SIG-M5 treated with dmso at 0.1 percent for 504 hours (cell line): ENCODE data around the gene FAM135A.
"Not testable (repeated sequence)": the region's sequence is repeated elsewhere in the genome, so short reads cannot be mapped to it uniquely, and the experiment has no call there.

Source experiments
- DNase-seq: peaks from one replicate; lab custom pipeline; 2025; ENCODE audit not compliant: unreplicated experiment; lab: John Stamatoyannopoulos, UW

The FAM135A gene

DNA sequence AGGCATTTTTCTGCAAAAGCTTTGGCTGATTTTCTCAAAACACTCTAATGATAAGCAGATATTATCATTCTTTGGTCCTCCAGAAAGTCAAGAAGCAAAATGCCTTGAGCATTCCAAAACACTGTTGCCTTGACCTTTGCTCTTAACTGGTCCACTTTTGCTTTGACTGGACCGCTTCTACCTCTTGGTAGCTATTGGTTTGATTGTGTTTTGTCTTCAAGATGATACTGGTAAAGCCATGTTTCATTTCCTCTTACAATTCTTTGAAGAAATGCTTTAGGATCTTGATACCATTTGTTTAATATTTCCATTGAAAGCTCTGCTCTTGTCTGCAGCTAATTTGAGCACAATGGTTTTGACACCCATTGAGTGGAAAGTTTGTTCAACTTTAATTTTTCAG, 117.8 kb downstream of the FAM135A start:
- DNase-seq, result no peak

- DNase-seq, result peak; percentile 24
Measured at GRCh38 chr6:70537266-70537665, 124.0 kb downstream of the FAM135A start.

DNA sequence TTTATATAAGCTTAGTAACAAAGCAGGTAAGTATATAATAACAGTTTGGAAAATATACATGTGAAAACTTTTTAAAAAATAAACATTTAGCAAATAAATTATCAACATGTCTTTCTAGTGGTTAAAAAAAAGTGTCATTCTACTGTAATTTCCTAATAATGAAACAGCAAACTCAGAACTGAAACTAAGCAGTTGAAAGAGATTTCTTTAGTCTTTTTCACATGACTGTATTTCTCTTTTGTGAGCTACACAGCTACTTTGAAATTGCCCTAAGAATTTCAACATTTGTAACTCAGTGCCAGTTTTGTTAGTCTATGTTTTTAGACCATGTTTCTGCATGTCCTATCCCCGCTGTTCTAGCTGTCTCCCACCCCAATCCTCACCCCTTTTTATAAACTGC, 125.1 kb downstream of the FAM135A start:
- peak; percentile 66 for DNase-seq

- DNase-seq, result peak; percentile 8
Measured at GRCh38 chr6:70547313-70547712, 134.0 kb downstream of the FAM135A start.

DNA sequence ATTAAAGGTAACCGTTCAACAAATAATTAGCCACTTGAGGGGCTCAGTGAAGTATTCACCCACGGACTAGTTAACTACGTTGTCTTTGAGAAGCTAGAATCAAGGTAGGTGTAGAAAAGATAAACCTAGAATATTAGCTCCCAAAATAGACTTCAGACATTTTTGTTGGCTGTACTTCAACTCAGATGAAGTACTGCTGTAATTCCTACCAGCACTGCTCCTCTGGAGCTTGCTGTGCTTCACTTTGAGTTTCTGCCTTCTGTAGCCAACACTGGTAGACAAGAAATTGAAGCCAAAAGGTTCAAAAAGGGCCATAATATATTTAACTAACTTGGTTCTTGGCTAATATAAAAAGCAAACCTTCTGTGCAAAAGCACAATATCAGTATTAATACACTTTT, 134.6 kb downstream of the FAM135A start:
- no peak for DNase-seq

DNA sequence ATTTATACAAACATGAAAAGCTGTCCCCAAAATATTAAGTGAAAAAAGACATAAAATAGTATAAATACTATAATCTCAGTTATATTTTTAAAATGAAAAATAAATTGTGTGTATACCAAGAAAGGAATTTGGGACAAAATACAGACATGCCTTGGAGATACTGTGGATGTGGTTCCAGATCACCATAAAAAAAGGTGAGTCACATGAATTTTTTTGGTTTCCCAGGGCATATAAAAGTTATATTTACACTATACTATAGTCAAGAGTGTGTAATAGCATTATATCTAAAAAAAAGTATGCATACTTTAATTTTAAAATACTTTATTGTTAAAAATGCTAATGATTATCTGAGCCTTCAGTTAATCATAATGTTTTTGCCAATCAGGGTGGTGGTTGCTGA, 136.0 kb downstream of the FAM135A start:
- DNase-seq, result no peak

DNA sequence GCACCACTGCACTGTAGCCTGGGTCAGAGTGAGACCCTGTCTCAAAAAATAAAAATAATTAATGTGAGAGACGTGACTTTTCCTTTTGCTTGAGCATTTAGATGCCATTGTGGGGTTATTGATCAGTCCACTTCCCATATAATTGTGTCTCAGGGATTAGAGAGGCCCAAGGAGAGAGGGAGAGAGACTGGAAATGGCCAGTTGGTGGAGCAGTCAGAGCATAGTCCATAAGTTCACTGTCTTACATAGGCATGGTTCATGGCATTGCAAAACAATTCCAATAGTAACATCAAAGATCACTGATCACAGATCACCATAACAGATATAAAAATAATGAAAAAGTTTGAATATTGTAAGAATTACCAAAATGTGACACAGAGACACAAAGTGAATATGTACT, 138.3 kb downstream of the FAM135A start:
- no peak for DNase-seq

- not testable (repeated sequence) for DNase-seq
Measured at GRCh38 chr6:70552286-70552940, 139.1 kb downstream of the FAM135A start.

GRCh38 chr6:70552974-70553373, 139.7 kb downstream of the FAM135A start:
- DNase-seq, result no peak

DNA sequence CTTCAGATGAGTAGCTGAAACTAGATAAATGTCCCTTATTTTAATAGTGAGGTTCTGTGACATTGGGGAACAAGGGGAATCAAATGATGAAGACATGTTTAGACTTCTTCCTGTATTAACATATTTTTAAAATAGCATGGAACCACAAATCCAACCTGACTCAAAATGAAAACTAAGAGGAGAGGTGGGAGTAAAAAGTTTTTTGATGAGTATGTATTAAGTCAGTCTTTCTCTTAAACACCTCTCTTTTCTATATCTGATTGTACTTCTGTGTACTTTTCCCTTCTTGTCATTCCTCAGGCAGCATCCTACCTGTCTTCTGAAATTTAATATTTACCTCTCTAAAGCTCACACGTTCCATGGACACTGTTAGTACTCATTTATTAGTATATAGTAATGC, 144.7 kb downstream of the FAM135A start:
- no peak for DNase-seq

- DNase-seq, result not testable (repeated sequence)
Measured at GRCh38 chr6:70562401-70562800, 149.1 kb downstream of the FAM135A start.

- no peak for DNase-seq
Measured at GRCh38 chr6:70563530-70563929, 150.2 kb downstream of the FAM135A start.

DNA sequence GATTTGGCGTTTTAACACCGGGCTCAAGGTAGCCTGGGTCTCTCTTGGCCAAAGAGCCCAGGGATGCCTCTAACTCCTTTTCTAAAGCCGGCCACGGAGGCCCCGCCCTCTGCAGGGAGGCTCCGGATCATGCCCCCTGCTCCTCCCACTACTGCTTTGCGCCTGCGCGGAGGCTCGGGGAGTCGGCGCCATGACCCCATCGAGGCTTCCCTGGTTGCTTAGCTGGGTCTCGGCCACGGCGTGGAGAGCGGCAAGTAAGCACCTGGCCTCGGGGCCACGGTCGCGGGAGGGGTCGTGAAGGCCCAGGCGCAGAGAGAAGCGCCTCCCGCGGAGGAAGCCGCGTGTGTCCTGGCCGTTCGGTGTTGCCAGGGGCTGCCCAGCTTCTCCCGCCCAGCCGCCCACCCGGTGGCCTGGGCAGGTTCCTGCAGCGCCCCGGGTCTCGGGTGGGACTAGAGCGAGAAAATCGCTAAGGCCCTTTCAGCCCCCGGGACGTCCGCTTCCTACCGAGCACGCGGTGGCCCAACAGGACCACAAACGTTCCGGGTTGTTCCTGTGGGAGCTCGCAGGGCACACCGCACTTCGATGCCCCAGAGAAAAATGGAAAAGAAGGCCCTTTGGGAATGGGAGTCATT, 153.6 kb downstream of the FAM135A start, which contains the start of gene SDHAF4:
Gene SDHAF4, plus strand, starts transcription at position 180 of the 632 bp plus-strand sequence. Its CDS starts 11 bp downstream, at position 191.
- peak; percentile 78 for DNase-seq

GRCh38 chr6:70574643-70575042, 161.3 kb downstream of the FAM135A start:
- no peak for DNase-seq

DNA sequence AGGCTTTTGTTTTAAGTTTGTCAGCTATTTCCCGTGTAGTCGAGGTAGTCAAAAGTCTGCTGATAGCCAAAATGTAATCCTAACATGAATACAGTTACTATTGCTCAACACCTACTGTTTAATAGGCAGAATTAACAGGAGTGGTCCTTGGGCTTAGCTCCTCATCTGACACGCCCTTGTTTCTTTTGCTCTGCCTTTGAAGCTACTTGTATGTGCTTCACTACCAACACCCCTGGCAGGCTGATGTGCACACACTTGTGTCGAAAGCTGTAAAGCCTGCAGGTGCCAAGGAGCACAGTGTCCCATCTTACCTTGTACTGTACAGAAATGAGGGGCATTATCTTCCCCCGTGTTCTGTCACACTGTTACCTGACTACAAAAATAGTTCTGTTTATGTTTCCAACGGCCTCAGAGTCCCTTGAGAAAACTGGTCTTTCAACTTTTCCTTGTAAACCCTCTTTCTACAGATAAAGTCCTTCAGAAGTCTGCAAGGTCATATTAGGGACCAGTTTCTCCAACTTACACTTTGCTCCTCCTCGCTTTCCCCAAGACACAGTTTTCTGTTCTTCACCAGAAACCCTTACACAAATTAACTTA, 162.7 kb downstream of the FAM135A start:
- no peak for DNase-seq

DNA sequence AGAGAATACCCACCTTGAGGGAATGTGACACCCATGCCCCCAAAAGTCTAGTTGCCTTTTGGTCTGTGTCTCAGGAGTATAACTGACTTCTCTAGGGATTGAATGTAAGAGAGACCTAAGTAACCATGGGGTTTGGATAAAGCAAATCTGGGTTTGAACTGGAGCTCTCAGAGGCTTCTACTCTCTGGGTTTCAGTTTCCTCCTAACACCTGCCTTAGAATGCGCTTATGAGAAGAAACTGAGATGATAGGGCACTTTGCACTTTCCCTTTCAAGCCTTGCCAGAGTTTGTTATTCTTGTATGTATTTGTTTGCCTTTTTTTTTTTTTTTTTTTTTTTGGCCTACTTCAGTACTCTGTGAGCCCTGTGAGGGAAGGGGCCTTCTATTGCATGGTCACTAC, 172.8 kb downstream of the FAM135A start:
- DNase-seq, result no peak

DNA sequence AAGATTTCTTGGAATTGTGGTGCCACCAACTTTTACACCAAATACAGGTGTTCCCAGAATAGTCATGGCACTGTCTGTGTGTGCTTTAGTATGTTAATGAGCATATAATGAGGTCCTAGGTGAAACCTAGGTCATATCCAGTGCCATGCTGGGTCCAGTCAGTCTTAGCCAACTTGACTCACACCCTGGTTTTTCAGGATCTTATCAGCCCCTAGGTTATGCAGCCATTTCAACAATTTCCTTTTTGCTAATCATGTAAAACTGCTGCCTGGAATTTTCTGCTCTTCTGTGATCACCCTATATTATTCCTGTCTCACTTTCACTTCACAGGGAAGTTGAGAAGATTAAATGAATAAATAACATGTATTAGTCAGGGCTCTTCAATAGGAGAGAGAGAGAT, 177.1 kb downstream of the FAM135A start:
- no peak for DNase-seq

DNA sequence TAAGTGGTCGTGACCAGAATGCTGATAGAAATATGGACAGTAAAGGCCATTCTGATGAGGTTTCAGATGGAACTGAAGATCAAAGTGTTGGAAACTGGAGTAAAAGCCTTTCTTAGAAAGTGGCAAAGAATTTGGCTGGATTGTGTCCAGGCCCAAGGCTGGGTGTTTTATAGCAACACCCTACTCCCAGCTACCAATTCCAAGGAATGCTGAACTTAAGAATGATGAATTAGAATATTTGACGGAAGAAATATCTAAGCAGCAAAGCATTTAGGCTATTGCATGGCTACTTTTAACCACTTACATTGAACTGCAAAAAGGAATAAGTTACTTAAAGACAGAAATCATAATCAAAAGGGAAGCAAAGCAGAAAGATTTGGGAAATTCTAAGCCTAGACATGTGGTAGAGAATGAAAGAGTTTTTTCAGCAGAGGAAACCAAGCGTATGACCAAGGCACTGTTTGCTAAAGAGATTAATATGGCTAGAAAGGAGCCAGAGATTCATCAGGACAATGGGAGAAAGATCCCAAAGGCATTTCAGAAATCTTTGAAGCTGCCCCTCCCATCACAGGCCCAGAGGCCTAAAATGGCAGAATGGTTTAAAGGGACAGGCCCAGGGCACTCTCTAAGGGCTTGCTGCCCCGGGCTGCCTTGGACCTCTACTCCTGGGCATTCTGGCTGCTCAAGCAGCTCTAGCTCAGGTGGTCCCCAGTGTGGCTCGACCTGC, 179.2 kb downstream of the FAM135A start:
- DNase-seq, result no peak

DNA sequence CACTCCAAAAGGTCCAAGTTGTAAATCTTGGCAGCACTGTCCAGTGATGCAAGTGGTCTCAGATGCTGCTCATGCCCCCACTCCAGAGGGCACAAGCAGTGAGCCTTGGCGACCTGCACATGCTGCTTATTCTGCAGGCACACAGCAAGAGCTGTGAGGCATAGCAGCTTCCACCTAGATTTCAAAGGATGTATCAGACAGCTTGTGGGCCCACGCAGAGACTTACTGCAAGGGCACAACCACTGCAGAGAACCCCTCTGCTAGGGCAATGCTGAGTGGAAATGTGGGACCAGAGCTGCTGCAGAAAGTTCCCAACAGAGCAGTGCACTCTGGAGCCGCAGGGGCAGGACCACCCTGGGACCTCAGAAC, 179.8 kb downstream of the FAM135A start:
- DNase-seq, result no peak

GRCh38 chr6:70599187-70599586, 185.9 kb downstream of the FAM135A start:
- no peak for DNase-seq

- DNase-seq, result no peak
Measured at GRCh38 chr6:70601014-70601413, 187.7 kb downstream of the FAM135A start.

GRCh38 chr6:70604254-70604653, 190.9 kb downstream of the FAM135A start:
- no peak for DNase-seq
